Prostate gland (tissue), 2 donors: ENCODE results near the gene COL25A1.
"Not testable (repeated sequence)": the region's sequence is repeated elsewhere in the genome, so short reads cannot be mapped to it uniquely, and the experiment has no call there.

Experiments used
- POLR2AphosphoS5 ChIP-seq: sonication (generic); formaldehyde crosslinking; IDR thresholded peaks from one replicate; pipeline ENCODE4 v1.6.1; 2017; ENCODE audit warnings: antibody characterized with exemption
- TF ChIP-seq, protein P1 (sequence below), 4 experiments: fragments of 200-600 bp in 2 of 4; fragments of 450-650 bp in 2 of 4; sonication (generic) in 2 of 4; IDR thresholded peaks; 1 replicate in 3 of 4; 2 replicates in 1 of 4; pipeline ENCODE4 v1.5.1; 2016 to 2019; ENCODE audit warnings: antibody characterized with exemption in 4 of 4, mild to moderate bottlenecking in 2 of 4, moderate library complexity in 2 of 4

DNA sequence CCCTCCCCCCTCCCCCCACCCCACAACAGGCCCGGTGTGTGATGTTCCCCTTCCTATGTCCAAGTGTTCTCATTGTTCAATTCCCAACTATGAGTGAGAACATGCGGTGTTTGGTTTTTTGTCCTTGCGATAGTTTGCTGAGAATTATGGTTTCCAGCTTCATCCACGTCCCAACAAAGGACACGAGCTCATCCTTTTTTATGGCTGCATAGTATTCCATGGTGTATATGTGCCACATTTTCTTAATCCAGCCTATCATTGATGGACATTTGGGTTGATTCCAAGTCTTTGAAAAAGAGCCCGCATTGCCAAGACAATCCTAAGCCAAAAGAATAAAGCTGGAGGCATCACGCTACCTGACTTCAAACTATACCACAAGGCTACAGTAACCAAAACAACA, 231.8 kb downstream of the COL25A1 start:
- TF ChIP-seq, protein P1, sequence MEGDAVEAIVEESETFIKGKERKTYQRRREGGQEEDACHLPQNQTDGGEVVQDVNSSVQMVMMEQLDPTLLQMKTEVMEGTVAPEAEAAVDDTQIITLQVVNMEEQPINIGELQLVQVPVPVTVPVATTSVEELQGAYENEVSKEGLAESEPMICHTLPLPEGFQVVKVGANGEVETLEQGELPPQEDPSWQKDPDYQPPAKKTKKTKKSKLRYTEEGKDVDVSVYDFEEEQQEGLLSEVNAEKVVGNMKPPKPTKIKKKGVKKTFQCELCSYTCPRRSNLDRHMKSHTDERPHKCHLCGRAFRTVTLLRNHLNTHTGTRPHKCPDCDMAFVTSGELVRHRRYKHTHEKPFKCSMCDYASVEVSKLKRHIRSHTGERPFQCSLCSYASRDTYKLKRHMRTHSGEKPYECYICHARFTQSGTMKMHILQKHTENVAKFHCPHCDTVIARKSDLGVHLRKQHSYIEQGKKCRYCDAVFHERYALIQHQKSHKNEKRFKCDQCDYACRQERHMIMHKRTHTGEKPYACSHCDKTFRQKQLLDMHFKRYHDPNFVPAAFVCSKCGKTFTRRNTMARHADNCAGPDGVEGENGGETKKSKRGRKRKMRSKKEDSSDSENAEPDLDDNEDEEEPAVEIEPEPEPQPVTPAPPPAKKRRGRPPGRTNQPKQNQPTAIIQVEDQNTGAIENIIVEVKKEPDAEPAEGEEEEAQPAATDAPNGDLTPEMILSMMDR (IDR thresholded peaks at IDR 0.05), result not testable (repeated sequence)
- TF ChIP-seq POLR2AphosphoS5, result not testable (repeated sequence)
